ENCODE data around the gene BICC1.

BICC1 gene

GRCh38 chr10:58554316-58554715 is 41.6 kb downstream of the BICC1 start:
- DNase-seq = peak; percentile 28
- in situ Hi-C loops (cut with HindIII; ENCODE audit: low pct_ligation_motif_present, low pct_unique_long_range_greater_than_20kb, low sequenced_read_pairs) = no loop called here

- in situ Hi-C loops (cut with HindIII; ENCODE audit: low pct_ligation_motif_present, low pct_unique_long_range_greater_than_20kb, low sequenced_read_pairs) = no loop called here
- peak; percentile 99 for DNase-seq
These were observed 42.7 kb downstream of the BICC1 start for GRCh38 chr10:58555170-58555929.

- DNase-seq = no peak
- in situ Hi-C loops (cut with HindIII; ENCODE audit: low pct_ligation_motif_present, low pct_unique_long_range_greater_than_20kb, low sequenced_read_pairs) = no loop called here
These were observed 43.2 kb downstream of the BICC1 start for GRCh38 chr10:58555930-58556311.

- in situ Hi-C loops (cut with HindIII; ENCODE audit: low pct_ligation_motif_present, low pct_unique_long_range_greater_than_20kb, low sequenced_read_pairs) = no loop called here
- peak; percentile 27 for DNase-seq
These were observed 44.0 kb downstream of the BICC1 start for GRCh38 chr10:58556516-58557165.

- in situ Hi-C loops (cut with HindIII; ENCODE audit: low pct_ligation_motif_present, low pct_unique_long_range_greater_than_20kb, low sequenced_read_pairs) = no loop called here
- no peak for DNase-seq
These were observed 45.0 kb downstream of the BICC1 start for GRCh38 chr10:58557714-58558113.

GRCh38 chr10:58560068-58560467 is 47.4 kb downstream of the BICC1 start:
- DNase-seq = no peak
- in situ Hi-C loops (cut with HindIII; ENCODE audit: low pct_ligation_motif_present, low pct_unique_long_range_greater_than_20kb, low sequenced_read_pairs) = no loop called here

GRCh38 chr10:58565271-58565670 is 52.6 kb downstream of the BICC1 start:
- no peak for DNase-seq
- in situ Hi-C loops (cut with HindIII; ENCODE audit: low pct_ligation_motif_present, low pct_unique_long_range_greater_than_20kb, low sequenced_read_pairs) = no loop called here

GRCh38 chr10:58567652-58568051 is 55.0 kb downstream of the BICC1 start:
- in situ Hi-C loops (cut with HindIII; ENCODE audit: low pct_ligation_motif_present, low pct_unique_long_range_greater_than_20kb, low sequenced_read_pairs) = no loop called here
- no peak for DNase-seq

GRCh38 chr10:58568428-58568935 is 55.8 kb downstream of the BICC1 start:
- no peak for DNase-seq
- in situ Hi-C loops (cut with HindIII; ENCODE audit: low pct_ligation_motif_present, low pct_unique_long_range_greater_than_20kb, low sequenced_read_pairs) = no loop called here

GRCh38 chr10:58570307-58570723 is 57.6 kb downstream of the BICC1 start:
- in situ Hi-C loops (cut with HindIII; ENCODE audit: low pct_ligation_motif_present, low pct_unique_long_range_greater_than_20kb, low sequenced_read_pairs) = no loop called here
- no peak for DNase-seq

- in situ Hi-C loops (cut with HindIII; ENCODE audit: low pct_ligation_motif_present, low pct_unique_long_range_greater_than_20kb, low sequenced_read_pairs) = no loop called here
These were observed 58.3 kb downstream of the BICC1 start for GRCh38 chr10:58570979-58571378.

GRCh38 chr10:58573144-58573543 is 60.5 kb downstream of the BICC1 start:
- no peak for DNase-seq
- in situ Hi-C loops (cut with HindIII; ENCODE audit: low pct_ligation_motif_present, low pct_unique_long_range_greater_than_20kb, low sequenced_read_pairs) = no loop called here

More at GRCh38 chr10:58570979-58571378, 58.3 kb downstream of the BICC1 start:
- DNase-seq = no peak

- in situ Hi-C loops (cut with HindIII; ENCODE audit: low pct_ligation_motif_present, low pct_unique_long_range_greater_than_20kb, low sequenced_read_pairs) = no loop called here
- no peak for DNase-seq
These were observed 61.4 kb downstream of the BICC1 start for GRCh38 chr10:58574058-58574457.

- DNase-seq = no peak
- in situ Hi-C loops (cut with HindIII; ENCODE audit: low pct_ligation_motif_present, low pct_unique_long_range_greater_than_20kb, low sequenced_read_pairs) = no loop called here
These were observed 62.8 kb downstream of the BICC1 start for GRCh38 chr10:58575491-58575890.

GRCh38 chr10:58576751-58577436 is 64.2 kb downstream of the BICC1 start:
- DNase-seq = no peak
- in situ Hi-C loops (cut with HindIII; ENCODE audit: low pct_ligation_motif_present, low pct_unique_long_range_greater_than_20kb, low sequenced_read_pairs) = no loop called here

- in situ Hi-C loops (cut with HindIII; ENCODE audit: low pct_ligation_motif_present, low pct_unique_long_range_greater_than_20kb, low sequenced_read_pairs) = no loop called here
- no peak for DNase-seq
These were observed 64.7 kb downstream of the BICC1 start for GRCh38 chr10:58577437-58577777.

- in situ Hi-C loops (cut with HindIII; ENCODE audit: low pct_ligation_motif_present, low pct_unique_long_range_greater_than_20kb, low sequenced_read_pairs) = no loop called here
- DNase-seq = no peak
These were observed 65.7 kb downstream of the BICC1 start for GRCh38 chr10:58578366-58578765.

- no peak for DNase-seq
These were observed 66.5 kb downstream of the BICC1 start for GRCh38 chr10:58579011-58579655.

GRCh38 chr10:58582045-58582444 is 69.4 kb downstream of the BICC1 start:
- in situ Hi-C loops (cut with HindIII; ENCODE audit: low pct_ligation_motif_present, low pct_unique_long_range_greater_than_20kb, low sequenced_read_pairs) = no loop called here
- no peak for DNase-seq

More at GRCh38 chr10:58579011-58579655, 66.5 kb downstream of the BICC1 start:
- in situ Hi-C loops (cut with HindIII; ENCODE audit: low pct_ligation_motif_present, low pct_unique_long_range_greater_than_20kb, low sequenced_read_pairs) = no loop called here
